Measurements from ENCODE around the gene STX1A. TPM values are rescaled to one million over a fixed set of nuclear protein-coding genes. Genes with fewer than 3 reads are reported as not detected.
"Not testable (repeated sequence)": the region's sequence is repeated elsewhere in the genome, so short reads cannot be mapped to it uniquely, and the experiment has no call there.

STX1A gene
- total RNA-seq, 1 experiment from 2014 or later = 30.2 TPM

GRCh38 chr7:73683056-73683787 is 36.2 kb downstream of the STX1A start, which contains the start of the genes BUD23 and DNAJC30:
Gene BUD23, plus strand, starts transcription at chr7:73683597. Its CDS starts 29 bp downstream, at chr7:73683626.
Gene DNAJC30, minus strand, starts transcription at chr7:73683453. Its CDS starts 30 bp downstream, at chr7:73683423.
- DNase-seq (ENCODE audit: low spot score) = peak; percentile 96

GRCh38 chr7:73682745-73683055 is 36.8 kb downstream of the STX1A start:
- no peak for DNase-seq (ENCODE audit: low spot score)

GRCh38 chr7:73681031-73681430 is 38.4 kb downstream of the STX1A start:
- DNase-seq (ENCODE audit: low spot score) = peak; percentile 32

GRCh38 chr7:73680501-73680900 is 39.0 kb downstream of the STX1A start:
- no peak for DNase-seq (ENCODE audit: low spot score)

GRCh38 chr7:73679709-73680108 is 39.8 kb downstream of the STX1A start:
- DNase-seq (ENCODE audit: low spot score) = no peak

- DNase-seq (ENCODE audit: low spot score) = no peak
Measured at GRCh38 chr7:73678862-73679261, 40.6 kb downstream of the STX1A start.

- DNase-seq (ENCODE audit: low spot score) = not testable (repeated sequence)
Measured at GRCh38 chr7:73676062-73676461, 43.4 kb downstream of the STX1A start.

- no peak for DNase-seq (ENCODE audit: low spot score)
Measured at GRCh38 chr7:73674468-73675124, 44.9 kb downstream of the STX1A start.

- DNase-seq (ENCODE audit: low spot score) = no peak
Measured at GRCh38 chr7:73671857-73672445, 47.5 kb downstream of the STX1A start.

GRCh38 chr7:73671322-73671661 is 48.2 kb downstream of the STX1A start:
- DNase-seq (ENCODE audit: low spot score) = no peak

- DNase-seq (ENCODE audit: low spot score) = no peak
Measured at GRCh38 chr7:73669858-73670385, 49.5 kb downstream of the STX1A start.

- no peak for DNase-seq (ENCODE audit: low spot score)
Measured at GRCh38 chr7:73669288-73669701, 50.2 kb downstream of the STX1A start.

- no peak for DNase-seq (ENCODE audit: low spot score)
Measured at GRCh38 chr7:73668886-73669230, 50.6 kb downstream of the STX1A start.

- no peak for DNase-seq (ENCODE audit: low spot score)
Measured at GRCh38 chr7:73668103-73668885, 51.2 kb downstream of the STX1A start.

GRCh38 chr7:73667344-73668102 is 51.9 kb downstream of the STX1A start, which contains the start of gene VPS37D:
Gene VPS37D, plus strand, starts transcription at chr7:73667831. Its CDS starts 128 bp downstream, at chr7:73667959.
- peak; percentile 85 for DNase-seq (ENCODE audit: low spot score)

- no peak for DNase-seq (ENCODE audit: low spot score)
Measured at GRCh38 chr7:73663033-73663432, 56.4 kb downstream of the STX1A start.

- not testable (repeated sequence) for DNase-seq (ENCODE audit: low spot score)
Measured at GRCh38 chr7:73660594-73660993, 58.9 kb downstream of the STX1A start.

GRCh38 chr7:73659983-73660382 is 59.5 kb downstream of the STX1A start:
- DNase-seq (ENCODE audit: low spot score) = no peak

GRCh38 chr7:73655309-73655708 is 64.2 kb downstream of the STX1A start:
- not testable (repeated sequence) for DNase-seq (ENCODE audit: low spot score)

- no peak for DNase-seq (ENCODE audit: low spot score)
Measured at GRCh38 chr7:73652541-73652949, 66.9 kb downstream of the STX1A start.

- no peak for DNase-seq (ENCODE audit: low spot score)
Measured at GRCh38 chr7:73650524-73650923, 68.9 kb downstream of the STX1A start.

Measured in A172 (cell line).